ENCODE measurements around the gene RBM22. TPM values are rescaled to one million over a fixed set of nuclear protein-coding genes. Genes with fewer than 3 reads are reported as not detected.

The RBM22 gene
- total RNA-seq, 1 donor from 2014 or later: 66.8 TPM

DNA sequence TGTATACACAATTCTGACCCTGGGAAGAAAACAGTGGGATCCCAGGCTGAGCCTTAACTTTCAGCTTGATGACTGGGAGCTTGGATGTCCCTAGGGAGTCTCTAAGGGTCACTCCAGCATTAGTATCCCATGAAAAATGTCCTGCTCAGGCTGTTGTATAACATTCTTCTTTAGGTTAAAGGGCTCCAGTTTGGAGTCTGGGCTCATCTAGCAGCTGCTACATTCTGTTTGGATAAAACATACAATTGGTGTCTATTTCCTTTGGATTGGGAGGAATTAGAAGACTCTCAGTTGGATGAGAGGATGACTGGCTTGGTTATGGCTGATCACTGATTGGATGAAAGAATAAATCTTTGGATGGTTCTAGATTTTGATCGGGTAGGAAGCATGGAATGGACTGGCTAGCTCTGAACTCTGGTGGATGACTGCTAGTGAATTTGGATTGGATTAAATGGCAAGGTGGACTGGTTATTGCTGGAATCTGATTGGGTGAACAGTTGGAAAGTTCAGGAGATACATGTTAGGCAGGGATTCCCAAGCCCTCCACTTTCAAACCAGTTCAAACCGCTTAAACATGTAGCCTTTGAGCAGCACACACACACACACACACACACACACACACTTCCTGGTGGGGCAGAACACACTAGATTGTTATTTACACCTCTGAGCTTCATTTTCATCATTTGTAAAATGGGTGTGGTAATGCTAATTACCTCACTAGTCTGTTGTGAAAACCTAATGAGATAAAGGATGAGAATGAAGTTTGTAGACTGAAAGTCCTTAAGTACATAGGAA, 46.9 kb downstream of the RBM22 start:
- Mint-ChIP-seq H3K4me1 (peaks cover 37% of the 10 kb centered on the region), H3K27me3 (ENCODE audit: low read depth) (no peaks in the 10 kb centered on the region), H3K36me3 (peaks cover 11% of the 10 kb centered on the region), H3K4me3 (no peak overlapping the region), H3K9me3 (no peaks in the 10 kb centered on the region), H3K27ac (peak overlapping the region; percentile 27)
- DNase-seq (ENCODE audit: low spot score in 2 of 2, unreplicated experiment in 2 of 2): no peak
- TF ChIP-seq, protein P1, sequence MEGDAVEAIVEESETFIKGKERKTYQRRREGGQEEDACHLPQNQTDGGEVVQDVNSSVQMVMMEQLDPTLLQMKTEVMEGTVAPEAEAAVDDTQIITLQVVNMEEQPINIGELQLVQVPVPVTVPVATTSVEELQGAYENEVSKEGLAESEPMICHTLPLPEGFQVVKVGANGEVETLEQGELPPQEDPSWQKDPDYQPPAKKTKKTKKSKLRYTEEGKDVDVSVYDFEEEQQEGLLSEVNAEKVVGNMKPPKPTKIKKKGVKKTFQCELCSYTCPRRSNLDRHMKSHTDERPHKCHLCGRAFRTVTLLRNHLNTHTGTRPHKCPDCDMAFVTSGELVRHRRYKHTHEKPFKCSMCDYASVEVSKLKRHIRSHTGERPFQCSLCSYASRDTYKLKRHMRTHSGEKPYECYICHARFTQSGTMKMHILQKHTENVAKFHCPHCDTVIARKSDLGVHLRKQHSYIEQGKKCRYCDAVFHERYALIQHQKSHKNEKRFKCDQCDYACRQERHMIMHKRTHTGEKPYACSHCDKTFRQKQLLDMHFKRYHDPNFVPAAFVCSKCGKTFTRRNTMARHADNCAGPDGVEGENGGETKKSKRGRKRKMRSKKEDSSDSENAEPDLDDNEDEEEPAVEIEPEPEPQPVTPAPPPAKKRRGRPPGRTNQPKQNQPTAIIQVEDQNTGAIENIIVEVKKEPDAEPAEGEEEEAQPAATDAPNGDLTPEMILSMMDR (IDR thresholded peaks at IDR 0.05; ENCODE audit: unreplicated experiment): no peak

DNA sequence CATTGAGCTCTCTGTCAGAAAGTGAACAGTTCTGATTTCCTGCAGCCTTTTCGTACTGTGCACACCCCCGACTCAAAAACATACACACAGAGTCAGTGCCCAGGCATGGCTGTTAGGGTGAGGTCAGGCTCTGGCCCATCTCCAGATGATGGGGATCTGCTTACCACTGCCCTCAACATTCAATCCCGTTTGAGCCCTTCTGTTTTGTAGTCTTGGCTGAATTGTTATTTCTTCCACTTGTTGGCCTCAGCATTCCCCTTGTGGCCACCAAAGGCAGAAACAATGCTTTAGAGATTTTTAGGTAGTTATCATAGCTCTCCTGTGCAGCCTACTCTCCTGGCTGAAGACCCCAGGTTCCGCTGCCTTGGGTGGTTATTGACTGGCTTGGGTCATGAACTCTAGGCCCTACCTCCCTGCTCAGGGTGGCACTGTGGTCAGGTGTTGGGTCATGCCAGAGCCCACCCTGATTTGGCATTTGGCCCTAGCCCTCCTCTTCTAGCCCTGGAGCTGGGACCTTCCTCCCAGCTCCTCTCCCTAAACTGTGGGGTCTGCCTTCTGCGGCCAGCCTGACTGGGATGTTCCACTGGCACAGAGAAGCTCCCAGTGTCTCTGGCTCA, 47.6 kb downstream of the RBM22 start:
- H3K36me3 Mint-ChIP-seq: peaks cover 17% of the 10 kb centered on the region
- H3K9me3 Mint-ChIP-seq: no peaks in the 10 kb centered on the region
- DNase-seq (ENCODE audit: low spot score in 2 of 2, unreplicated experiment in 2 of 2): no peak
- no peak overlapping the region for H3K4me3 Mint-ChIP-seq
- TF ChIP-seq, protein P1 (IDR thresholded peaks at IDR 0.05; ENCODE audit: unreplicated experiment): no peak
- no peaks in the 10 kb centered on the region for H3K27me3 Mint-ChIP-seq (ENCODE audit: low read depth)
- H3K27ac Mint-ChIP-seq: peak overlapping the region; percentile 27
- H3K4me1 Mint-ChIP-seq: peaks cover 37% of the 10 kb centered on the region

DNA sequence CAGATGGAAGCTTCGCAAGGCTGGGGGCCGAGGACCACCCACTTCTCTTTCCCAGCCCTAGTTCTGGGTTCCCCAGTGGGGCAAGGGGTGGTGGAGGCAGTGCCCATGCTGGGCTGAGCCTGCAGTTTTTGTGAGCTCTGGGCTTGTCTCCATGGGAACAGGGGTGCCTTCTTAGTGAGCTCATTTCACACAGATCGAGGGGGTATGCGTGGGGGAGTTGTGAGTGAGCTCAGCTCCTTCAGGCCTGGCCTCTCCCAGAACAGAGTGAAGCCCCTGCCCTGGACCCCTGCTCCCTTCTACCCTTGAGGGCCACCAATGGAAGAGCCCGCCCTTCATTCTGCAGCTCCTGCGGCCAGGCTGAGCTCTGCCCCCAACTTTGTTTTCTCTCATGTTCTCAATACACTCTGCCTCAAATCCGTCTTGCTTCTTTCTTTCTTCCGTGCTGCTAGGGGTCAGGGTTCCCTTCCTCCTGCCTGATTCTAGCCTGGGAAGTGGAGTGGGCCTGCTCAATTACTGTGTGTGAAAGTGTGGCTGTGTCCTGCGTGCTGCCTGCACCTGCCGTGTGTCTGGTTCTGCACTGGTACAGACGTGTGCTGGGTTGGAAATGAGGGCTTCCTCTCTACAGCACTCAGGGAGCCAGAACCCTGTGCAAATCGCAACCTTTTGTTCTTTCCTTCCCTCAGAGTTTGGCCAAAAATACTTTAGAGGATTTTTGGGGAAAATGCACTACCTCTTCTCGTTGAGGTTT, 48.8 kb downstream of the RBM22 start:
- no peak for DNase-seq (ENCODE audit: low spot score in 2 of 2, unreplicated experiment in 2 of 2)
- TF ChIP-seq, protein P1 (IDR thresholded peaks at IDR 0.05; ENCODE audit: unreplicated experiment): no peak
- Mint-ChIP-seq H3K27ac (peak overlapping the region; percentile 9), H3K36me3 (peaks cover 23% of the 10 kb centered on the region), H3K9me3 (no peaks in the 10 kb centered on the region), H3K4me3 (no peak overlapping the region), H3K4me1 (peaks cover 32% of the 10 kb centered on the region), H3K27me3 (ENCODE audit: low read depth) (no peaks in the 10 kb centered on the region)

DNA sequence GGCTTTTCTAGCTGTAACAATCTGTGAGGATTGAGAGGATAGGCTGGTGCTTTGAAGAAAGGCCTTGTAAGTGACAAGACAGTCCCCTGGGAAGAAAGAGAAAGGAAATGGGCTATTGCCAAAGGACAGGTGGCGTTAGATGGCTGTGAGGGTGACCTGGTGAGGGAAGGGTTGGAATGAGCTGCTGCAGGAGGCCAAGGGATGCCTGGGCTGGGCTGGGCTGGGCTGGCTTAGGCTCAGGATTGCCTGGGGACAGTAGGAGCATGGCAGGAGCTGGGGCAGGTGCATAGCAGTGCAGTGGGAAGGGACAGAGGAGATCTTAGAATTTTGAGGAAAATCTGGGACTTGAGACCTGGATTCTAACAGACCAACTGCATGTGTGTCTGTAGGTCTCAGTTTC, 49.5 kb downstream of the RBM22 start:
- Mint-ChIP-seq H3K4me1 (peaks cover 32% of the 10 kb centered on the region), H3K36me3 (peaks cover 24% of the 10 kb centered on the region), H3K9me3 (no peaks in the 10 kb centered on the region), H3K27ac (peak overlapping the region; percentile 7), H3K27me3 (ENCODE audit: low read depth) (no peaks in the 10 kb centered on the region), H3K4me3 (no peak overlapping the region)
- no peak for DNase-seq (ENCODE audit: low spot score in 2 of 2, unreplicated experiment in 2 of 2)
- TF ChIP-seq, protein P1 (IDR thresholded peaks at IDR 0.05; ENCODE audit: unreplicated experiment): no peak

DNA sequence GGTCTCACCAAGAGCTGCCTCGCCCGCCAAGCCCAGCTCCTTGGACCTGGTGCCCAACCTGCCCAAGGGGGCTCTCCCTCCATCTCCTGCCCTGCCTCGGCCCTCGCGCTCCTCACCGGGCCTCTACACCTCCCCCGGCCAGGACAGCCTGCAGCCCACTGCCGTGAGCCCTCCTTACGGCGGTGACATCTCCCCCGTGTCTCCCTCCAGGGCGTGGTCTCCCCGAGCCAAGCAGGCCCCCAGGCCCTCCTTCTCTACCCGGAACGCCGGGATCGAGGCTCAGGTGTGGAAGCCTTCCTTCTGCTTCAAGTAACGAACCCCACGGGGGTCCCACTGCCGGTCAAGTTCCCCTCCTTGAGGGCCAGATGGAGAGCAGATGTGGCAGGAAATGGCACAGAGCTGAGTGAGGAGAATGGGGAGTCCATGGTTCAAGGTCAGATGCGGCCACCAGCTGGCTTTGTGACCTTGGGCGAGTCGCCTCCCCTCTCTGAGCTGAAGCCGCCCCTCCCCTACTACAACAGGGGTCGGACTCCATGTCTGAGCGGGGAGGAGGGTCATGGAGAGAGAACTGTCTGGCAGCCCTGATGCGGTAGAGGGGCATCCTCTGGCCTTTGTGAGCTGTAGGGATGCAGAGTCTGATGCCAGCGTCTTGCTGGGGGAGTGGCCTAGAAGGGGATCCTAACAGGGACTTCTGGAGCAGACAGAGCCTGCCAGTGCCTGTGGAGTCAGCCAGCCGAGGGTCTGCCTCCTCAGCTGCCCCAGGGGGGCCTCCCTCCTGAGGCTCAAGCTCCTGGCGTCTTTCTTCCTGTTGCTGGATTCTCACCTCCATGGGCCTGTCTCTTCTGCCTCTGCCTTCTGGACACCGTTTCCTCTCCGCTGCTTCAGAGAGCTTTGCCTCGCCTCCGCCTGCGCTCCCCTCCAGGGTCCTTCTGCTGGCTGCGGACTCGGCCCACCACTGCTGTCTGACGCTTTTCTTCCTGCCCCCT, 50.5 kb downstream of the RBM22 start:
- Mint-ChIP-seq H3K36me3 (peaks cover 24% of the 10 kb centered on the region), H3K4me1 (peaks cover 35% of the 10 kb centered on the region), H3K9me3 (no peaks in the 10 kb centered on the region), H3K27me3 (ENCODE audit: low read depth) (no peaks in the 10 kb centered on the region), H3K27ac (peak overlapping the region; percentile 79), H3K4me3 (no peak overlapping the region)
- no peak for DNase-seq (ENCODE audit: low spot score in 2 of 2, unreplicated experiment in 2 of 2)
- TF ChIP-seq, protein P1 (IDR thresholded peaks at IDR 0.05; ENCODE audit: unreplicated experiment): no peak

Measured in mesothelial cell of epicardium (in vitro differentiated cells).